B cell (primary cell): ENCODE results near the gene SZT2. TPM values are rescaled to one million over a fixed set of nuclear protein-coding genes. Genes with fewer than 3 reads are reported as not detected.
A peak's percentile ranks its signal among the peaks of the same experiment; 100 is the strongest.

Experiments
- ATAC-seq: fragments of 200-7000 bp; cut with Tn5 transposase; one replicate; pipeline ENCODE4 v1.10.0; 2021; ENCODE audit warnings: low read depth, mild to moderate bottlenecking, moderate number of reproducible peaks, moderate library complexity
- CTCF ChIA-PET: fragments of 350-600 bp; sonication (Branson Sonifier 250); formaldehyde crosslinking; loops from one replicate; lab custom pipeline; 2021; ENCODE audit warnings: antibody characterized with exemption, inconsistent platforms; lab: Charles Lee
- POLR2A ChIA-PET: fragments of 350-600 bp; sonication (Branson Sonifier 250); formaldehyde crosslinking; loops from one replicate; lab custom pipeline; 2021; ENCODE audit warnings: antibody characterized with exemption; lab: Charles Lee
- DNase-seq: peaks from one replicate; pipeline ENCODE4 v3.0.0; 2013
- H2AFZ ChIP-seq: 2 replicates; pipeline ENCODE4 v1.6.1; 2012; ENCODE audit warnings: mild to moderate bottlenecking, low read depth, low read length; ENCODE audit not compliant: insufficient read depth, poor library complexity, severe bottlenecking
- H3K27ac ChIP-seq, 2 donors: 1 replicate in 1 of 2; 2 replicates in 1 of 2; pipeline ENCODE4 v1.5.1; 2012 to 2013; ENCODE audit warnings: low read length in 2 of 2, mild to moderate bottlenecking in 2 of 2, moderate library complexity in 1 of 2
- H3K27me3 ChIP-seq, 4 experiments: fragments of 200-600 bp in 1 of 4; sonication (generic) in 1 of 4; replicated peaks in 1 of 4; 1 replicate in 2 of 4; 2 replicates in 2 of 4; pipeline versions ENCODE4 v1.6.1 to v1.7.0; 2013 to 2016; ENCODE audit warnings: low read length in 3 of 4, mild to moderate bottlenecking in 2 of 4, mixed read lengths in 1 of 4, moderate library complexity in 1 of 4; ENCODE audit not compliant: insufficient read depth in 4 of 4, control insufficient read depth in 3 of 4; ENCODE audit errors: control extremely low read depth in 1 of 4
- H3K36me3 ChIP-seq, 2 experiments: replicated peaks in 1 of 2; 1 replicate in 1 of 2; 2 replicates in 1 of 2; pipeline versions ENCODE4 v1.6.1 to v1.7.1; 2013; ENCODE audit warnings: low read length in 1 of 2; ENCODE audit not compliant: insufficient read depth in 2 of 2, control insufficient read depth in 1 of 2; ENCODE audit errors: control extremely low read depth in 1 of 2, extremely low read depth in 1 of 2
- H3K4me1 ChIP-seq, 2 donors: fragments of 200-600 bp in 1 of 2; sonication (generic) in 1 of 2; 1 replicate in 1 of 2; 2 replicates in 1 of 2; pipeline versions ENCODE4 v1.5.1 to v1.6.1; 2013 to 2017; ENCODE audit warnings: low read length in 2 of 2; ENCODE audit not compliant: control insufficient read depth in 2 of 2, insufficient read depth in 2 of 2
- H3K4me2 ChIP-seq: replicated peaks from 2 replicates; pipeline ENCODE3; 2012; ENCODE audit warnings: mild to moderate bottlenecking, low read depth, low read length; ENCODE audit not compliant: poor library complexity, severe bottlenecking
- H3K4me3 ChIP-seq, 5 experiments: fragments of 200-600 bp in 1 of 5; sonication (generic) in 1 of 5; 1 replicate in 3 of 5; 2 replicates in 2 of 5; pipeline versions ENCODE4 v1.5.1 to v1.7.0; 2011 to 2016; ENCODE audit warnings: low read length in 4 of 5, mild to moderate bottlenecking in 4 of 5, low read depth in 2 of 5, control low read depth in 1 of 5, moderate library complexity in 1 of 5; ENCODE audit not compliant: insufficient read depth in 1 of 5; ENCODE audit errors: control extremely low read depth in 1 of 5, extremely low read depth in 1 of 5
- H3K79me2 ChIP-seq: fragments of 200-600 bp; sonication (generic); one replicate; pipeline ENCODE4 v1.6.0; 2016; ENCODE audit warnings: low read length; ENCODE audit not compliant: control insufficient read depth, insufficient read depth
- H3K9ac ChIP-seq: fragments of 200-600 bp; sonication (generic); 2 replicates; pipeline ENCODE4 v1.6.1; 2017; ENCODE audit warnings: mild to moderate bottlenecking, low read length, moderate library complexity
- H3K9me3 ChIP-seq, 3 donors: one replicate each; pipeline versions ENCODE4 v1.6.1 to v1.7.1; 2013; ENCODE audit warnings: low read length in 2 of 3; ENCODE audit not compliant: control insufficient read depth in 2 of 3, insufficient read depth in 1 of 3; ENCODE audit errors: control extremely low read depth in 1 of 3
- H4K20me1 ChIP-seq: 2 replicates; pipeline ENCODE4 v1.6.0; 2012; ENCODE audit warnings: mild to moderate bottlenecking, low read length; ENCODE audit not compliant: insufficient read depth, control insufficient read depth, poor library complexity, severe bottlenecking
- H3K27ac Mint-ChIP-seq: one replicate; pipeline ENCODE4 v1.8.0; 2021; ENCODE audit warnings: mixed read lengths
- H3K27me3 Mint-ChIP-seq: one replicate; pipeline ENCODE4 v1.8.0; 2021; ENCODE audit warnings: mixed read lengths
- H3K4me1 Mint-ChIP-seq: one replicate; pipeline ENCODE4 v1.8.0; 2021; ENCODE audit warnings: mixed read lengths
- H3K4me3 Mint-ChIP-seq: one replicate; pipeline ENCODE4 v1.8.0; 2021; ENCODE audit warnings: mixed read lengths
- H3K9me3 Mint-ChIP-seq: one replicate; pipeline ENCODE4 v1.8.0; 2022; ENCODE audit warnings: mixed read lengths; ENCODE audit not compliant: insufficient read depth
- EZH2 ChIP-seq: IDR thresholded peaks from 2 replicates; pipeline ENCODE4 v1.6.1; 2012; ENCODE audit warnings: borderline replicate concordance, low read depth, mild to moderate bottlenecking, moderate library complexity, low read length; ENCODE audit not compliant: insufficient read depth, poor library complexity, severe bottlenecking
- WGBS: methylation state at CpG from one replicate; pipeline ENCODE4 v1.1.5; 2013; ENCODE audit warnings: missing lambda C conversion rate; ENCODE audit not compliant: insufficient coverage; 5-methylcytosine and 5-hydroxymethylcytosine counted together
- intact Hi-C: fragments of 100-400 bp; cut with micrococcal nuclease; formaldehyde crosslinking; loops from one replicate; pipeline ENCODE4 v1.10.0; 2022
- polyA plus RNA-seq: library from polyadenylated mRNA; depleted of rRNA; stranded (reverse); fragments of >200 nt; gene quantifications from 2 replicates; pipeline ENCODE4 v1.2.3, GENCODE V29; 2012
- total RNA-seq, 2 donors: library from RNA; stranded (reverse); fragments of 120-200 nt in 1 of 2; gene quantifications; 1 replicate in 1 of 2; 2 replicates in 1 of 2; pipeline versions ENCODE4 v1.2.3 to v1.2.4, GENCODE V29; 2013 to 2022
- TF ChIP-seq, protein P1 (sequence below): fragments of 200-600 bp; IDR thresholded peaks from one replicate; pipeline ENCODE4 v1.8.0; 2022; ENCODE audit warnings: antibody characterized with exemption, mild to moderate bottlenecking

The SZT2 gene
- total and polyA plus RNA-seq, 2 donors (not counting 1 experiment from before 2014, with no cell fraction given) = 41.4 to 197 TPM

GRCh38 chr1:43349594-43350306 is 39.9 kb upstream of the SZT2 start:
- H3K4me3 ChIP-seq = peak overlapping the region in 4 of 5 experiments; percentile 27 to 64 (median 37)
- no peaks in the 10 kb centered on the region for H3K36me3 ChIP-seq
- Mint-ChIP-seq H3K27ac (peak overlapping the region; percentile 97), H3K4me3 (peak overlapping the region; percentile 89), H3K27me3 (no peaks in the 10 kb centered on the region), H3K4me1 (peaks cover 13% of the 10 kb centered on the region), H3K9me3 (no peaks in the 10 kb centered on the region)
- H3K79me2 ChIP-seq = no peaks in the 10 kb centered on the region
- TF ChIP-seq EZH2 = no peak
- TF ChIP-seq, protein P1, sequence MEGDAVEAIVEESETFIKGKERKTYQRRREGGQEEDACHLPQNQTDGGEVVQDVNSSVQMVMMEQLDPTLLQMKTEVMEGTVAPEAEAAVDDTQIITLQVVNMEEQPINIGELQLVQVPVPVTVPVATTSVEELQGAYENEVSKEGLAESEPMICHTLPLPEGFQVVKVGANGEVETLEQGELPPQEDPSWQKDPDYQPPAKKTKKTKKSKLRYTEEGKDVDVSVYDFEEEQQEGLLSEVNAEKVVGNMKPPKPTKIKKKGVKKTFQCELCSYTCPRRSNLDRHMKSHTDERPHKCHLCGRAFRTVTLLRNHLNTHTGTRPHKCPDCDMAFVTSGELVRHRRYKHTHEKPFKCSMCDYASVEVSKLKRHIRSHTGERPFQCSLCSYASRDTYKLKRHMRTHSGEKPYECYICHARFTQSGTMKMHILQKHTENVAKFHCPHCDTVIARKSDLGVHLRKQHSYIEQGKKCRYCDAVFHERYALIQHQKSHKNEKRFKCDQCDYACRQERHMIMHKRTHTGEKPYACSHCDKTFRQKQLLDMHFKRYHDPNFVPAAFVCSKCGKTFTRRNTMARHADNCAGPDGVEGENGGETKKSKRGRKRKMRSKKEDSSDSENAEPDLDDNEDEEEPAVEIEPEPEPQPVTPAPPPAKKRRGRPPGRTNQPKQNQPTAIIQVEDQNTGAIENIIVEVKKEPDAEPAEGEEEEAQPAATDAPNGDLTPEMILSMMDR = no peak
- intact Hi-C loops = loop anchor here (1.0 kb wide), 2 partner anchors 9 to 19 kb away; partner anchors contain the start of genes CDC20 and ELOVL1
- peaks cover 4 to 5% of the 10 kb centered on the region in 2 donors for H3K4me1 ChIP-seq
- no peaks in the 10 kb centered on the region for H4K20me1 ChIP-seq
- ATAC-seq (no peak), DNase-seq (no peak)
- H3K9me3 ChIP-seq = no peaks in the 10 kb centered on the region
- peak overlapping the region; percentile 47 for H3K9ac ChIP-seq
- POLR2A ChIA-PET = interaction anchor here (0.5 to 2.0 kb wide), 2 partner anchors 9 to 1954 kb away, joined by 3 to 6 read pairs; partner anchors contain the start of gene CDC20
- CTCF ChIA-PET = interaction anchor here (1.0 kb wide), 1 partner anchor 9 kb away, joined by 4 read pairs; the partner anchor contains the start of gene CDC20
- peak overlapping the region; percentile 59 for H2AFZ ChIP-seq
- no peaks in the 10 kb centered on the region for H3K27me3 ChIP-seq
- 76% methylated on average over 9 of the region's 11 CpGs for WGBS
- peak overlapping the region; percentile 80 to 87 for H3K27ac ChIP-seq
- H3K4me2 ChIP-seq = peak overlapping the region; percentile 67

DNA sequence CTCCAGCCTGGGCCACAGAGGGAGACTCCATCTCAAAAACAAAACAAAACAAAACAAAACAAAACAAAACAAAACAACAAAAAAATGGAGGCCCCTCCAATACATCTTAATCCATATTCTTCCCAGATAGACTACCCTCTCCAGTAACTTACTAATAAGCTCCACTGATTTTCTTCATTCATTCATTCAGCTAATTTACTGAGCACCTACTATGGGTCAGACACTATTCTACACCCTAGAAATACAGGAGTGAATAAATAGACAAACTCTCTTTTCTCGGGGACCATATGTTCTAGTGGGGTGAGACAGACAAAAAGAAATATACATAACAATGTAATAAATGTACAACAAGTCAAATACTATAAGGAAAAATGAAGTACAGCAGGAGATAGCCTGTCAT is 38.7 kb upstream of the SZT2 start:
- H2AFZ ChIP-seq = no peak overlapping the region
- no CpG with 5 or more reads among the region's 1 CpG for WGBS
- no peak overlapping the region for H3K27ac ChIP-seq
- Mint-ChIP-seq H3K9me3 (no peaks in the 10 kb centered on the region), H3K4me1 (peaks cover 13% of the 10 kb centered on the region), H3K27me3 (no peaks in the 10 kb centered on the region), H3K4me3 (no peak overlapping the region), H3K27ac (no peak overlapping the region)
- no peak overlapping the region for H3K4me3 ChIP-seq
- ATAC-seq (no peak), DNase-seq (no peak)
- H3K27me3 ChIP-seq = no peaks in the 10 kb centered on the region
- ChIA-PET CTCF (no interaction called here), POLR2A (no interaction called here)
- no peak overlapping the region for H3K4me2 ChIP-seq
- no peak overlapping the region for H3K9ac ChIP-seq
- intact Hi-C loops = no loop called here
- H3K4me1 ChIP-seq = peaks cover 4 to 5% of the 10 kb centered on the region in 2 donors
- TF ChIP-seq, protein P1 = no peak
- no peak for TF ChIP-seq EZH2
- H4K20me1 ChIP-seq = no peaks in the 10 kb centered on the region
- H3K36me3 ChIP-seq = no peaks in the 10 kb centered on the region
- no peaks in the 10 kb centered on the region for H3K9me3 ChIP-seq
- no peaks in the 10 kb centered on the region for H3K79me2 ChIP-seq
